IMR-90 (cell line): ENCODE measurements around the gene WASL.

Experiments
- CTCF ChIP-seq: conservative IDR thresholded peaks from 2 replicates; pipeline ENCODE4 v1.5.1; 2012; ENCODE audit warnings: mild to moderate bottlenecking, low read depth, low read length, improper control_type of control experiment
- ELK1 ChIP-seq: fragments of 150-350 bp; IDR thresholded peaks from 2 replicates; pipeline ENCODE4 v1.6.1; 2016; ENCODE audit warnings: low read depth, mild to moderate bottlenecking, low read length, moderate library complexity, borderline replicate concordance
- POLR2A ChIP-seq: IDR thresholded peaks from 2 replicates; pipeline ENCODE4 v1.6.1; 2012; ENCODE audit warnings: mild to moderate bottlenecking, low read depth, low read length
- RAD21 ChIP-seq: IDR thresholded peaks from 2 replicates; pipeline ENCODE4 v1.6.1; 2012; ENCODE audit warnings: low read length, improper control_type of control experiment
- RFX5 ChIP-seq: IDR thresholded peaks from 2 replicates; pipeline ENCODE4 v1.8.0; 2012; ENCODE audit warnings: low read depth, mild to moderate bottlenecking, low read length, moderate library complexity
- SMC3 ChIP-seq: fragments of 150-350 bp; IDR thresholded peaks from 2 replicates; pipeline ENCODE4 v1.6.1; 2016; ENCODE audit warnings: low read depth, mild to moderate bottlenecking, antibody characterized with exemption, low read length, moderate library complexity

- TF ChIP-seq RFX5 (no peak), CTCF (no peak), POLR2A (no peak), ELK1 (no peak), RAD21 (no peak), SMC3 (no peak)
Observed at GRCh38 chr7:123745437-123745836, 3.4 kb downstream of the WASL start.
